Naive thymus-derived CD4-positive, alpha-beta T cell (primary cell): ENCODE results near the gene DRICH1. TPM values are rescaled to one million over a fixed set of nuclear protein-coding genes. Genes with fewer than 3 reads are reported as not detected.

ENCODE experiments used
- ATAC-seq: fragments of 150-1000 bp; cut with Tn5 transposase; 2 replicates; pipeline ENCODE4 v1.10.0; 2021; ENCODE audit warnings: mild to moderate bottlenecking, moderate library complexity
- CTCF ChIA-PET: fragments of 350-600 bp; sonication (Branson Sonifier 250); formaldehyde crosslinking; loops from one replicate; lab custom pipeline; 2021; ENCODE audit warnings: antibody characterized with exemption; lab: Charles Lee
- POLR2A ChIA-PET: fragments of 350-600 bp; sonication (Branson Sonifier 250); formaldehyde crosslinking; loops from one replicate; lab custom pipeline; 2021; ENCODE audit warnings: antibody characterized with exemption, inconsistent platforms; lab: Charles Lee
- DNase-seq, 9 donors: peaks; one replicate each; pipeline versions ENCODE4 v3.0.0 to v3.0.0-alpha.2; 2020 to 2022; ENCODE audit warnings: mixed read lengths in 1 of 9
- H3K27ac ChIP-seq: one replicate; pipeline ENCODE4 v1.7.0; 2013; ENCODE audit warnings: mild to moderate bottlenecking, low read depth, low read length, moderate library complexity
- H3K27me3 ChIP-seq, 2 donors: one replicate each; pipeline ENCODE4 v1.7.0; 2013; ENCODE audit warnings: low read length in 2 of 2, mild to moderate bottlenecking in 2 of 2, moderate library complexity in 2 of 2; ENCODE audit not compliant: control insufficient read depth in 2 of 2, insufficient read depth in 2 of 2
- H3K36me3 ChIP-seq, 3 experiments: 1 replicate in 2 of 3; 2 replicates in 1 of 3; pipeline ENCODE4 v1.7.0; 2013; ENCODE audit warnings: low read length in 3 of 3, mild to moderate bottlenecking in 3 of 3, moderate library complexity in 1 of 3; ENCODE audit not compliant: insufficient read depth in 3 of 3, control insufficient read depth in 2 of 3
- H3K4me1 ChIP-seq, 2 donors: one replicate each; pipeline ENCODE4 v1.7.0; 2013; ENCODE audit warnings: low read length in 2 of 2, mild to moderate bottlenecking in 2 of 2, moderate library complexity in 1 of 2; ENCODE audit not compliant: control insufficient read depth in 2 of 2, insufficient read depth in 2 of 2
- H3K4me3 ChIP-seq: 2 replicates; pipeline ENCODE4 v1.7.0; 2013; ENCODE audit warnings: mild to moderate bottlenecking, low read length
- H3K9me3 ChIP-seq, 3 experiments: 1 replicate in 2 of 3; 2 replicates in 1 of 3; pipeline ENCODE4 v1.7.0; 2013; ENCODE audit warnings: low read length in 3 of 3; ENCODE audit not compliant: control insufficient read depth in 2 of 3
- H3K27ac Mint-ChIP-seq, 9 donors: one replicate each; pipeline ENCODE4 v1.8.0; 2020 to 2022; ENCODE audit warnings: mixed read lengths in 9 of 9, mild to moderate bottlenecking in 8 of 9, moderate library complexity in 5 of 9, inconsistent platforms in 2 of 9
- H3K27me3 Mint-ChIP-seq, 5 donors: one replicate each; pipeline ENCODE4 v1.8.0; 2021 to 2022; ENCODE audit warnings: mixed read lengths in 5 of 5, mild to moderate bottlenecking in 1 of 5
- H3K36me3 Mint-ChIP-seq, 5 donors: one replicate each; pipeline ENCODE4 v1.8.0; 2020 to 2022; ENCODE audit warnings: mixed read lengths in 5 of 5, mild to moderate bottlenecking in 3 of 5, inconsistent platforms in 1 of 5
- H3K4me1 Mint-ChIP-seq, 7 donors: one replicate each; pipeline ENCODE4 v1.8.0; 2020 to 2022; ENCODE audit warnings: mixed read lengths in 7 of 7, mild to moderate bottlenecking in 3 of 7, inconsistent platforms in 1 of 7
- H3K4me3 Mint-ChIP-seq, 10 donors: one replicate each; pipeline ENCODE4 v1.8.0; 2020 to 2022; ENCODE audit warnings: mild to moderate bottlenecking in 10 of 10, mixed read lengths in 10 of 10, moderate library complexity in 6 of 10, inconsistent platforms in 2 of 10
- H3K9me3 Mint-ChIP-seq, 11 donors: one replicate each; pipeline ENCODE4 v1.8.0; 2020 to 2022; ENCODE audit warnings: mixed read lengths in 11 of 11, mild to moderate bottlenecking in 4 of 11, inconsistent platforms in 1 of 11, moderate library complexity in 1 of 11
- intact Hi-C, 2 donors: fragments of 100-400 bp; cut with micrococcal nuclease; formaldehyde crosslinking; loops; one replicate each; pipeline ENCODE4 v1.15.1; 2023
- polyA plus RNA-seq, 2 donors: library from polyadenylated mRNA; unstranded; fragments of 300-500 nt; fragmentation: Illumina TruSeq; gene quantifications; one replicate each; pipeline ENCODE4 v1.2.3, GENCODE V29; 2021
- total RNA-seq, 6 experiments: library from RNA in 5 of 6; stranded (reverse) in 5 of 6; gene quantifications; 1 replicate in 5 of 6; 2 replicates in 1 of 6; pipeline ENCODE4 v1.2.3 and lab custom pipeline; 2021 to 2026

Gene DRICH1
- total and polyA plus RNA-seq, 7 experiments from 2014 or later = 0.58 to 3.7 (median 2.1) TPM; not detected in 2

DNA sequence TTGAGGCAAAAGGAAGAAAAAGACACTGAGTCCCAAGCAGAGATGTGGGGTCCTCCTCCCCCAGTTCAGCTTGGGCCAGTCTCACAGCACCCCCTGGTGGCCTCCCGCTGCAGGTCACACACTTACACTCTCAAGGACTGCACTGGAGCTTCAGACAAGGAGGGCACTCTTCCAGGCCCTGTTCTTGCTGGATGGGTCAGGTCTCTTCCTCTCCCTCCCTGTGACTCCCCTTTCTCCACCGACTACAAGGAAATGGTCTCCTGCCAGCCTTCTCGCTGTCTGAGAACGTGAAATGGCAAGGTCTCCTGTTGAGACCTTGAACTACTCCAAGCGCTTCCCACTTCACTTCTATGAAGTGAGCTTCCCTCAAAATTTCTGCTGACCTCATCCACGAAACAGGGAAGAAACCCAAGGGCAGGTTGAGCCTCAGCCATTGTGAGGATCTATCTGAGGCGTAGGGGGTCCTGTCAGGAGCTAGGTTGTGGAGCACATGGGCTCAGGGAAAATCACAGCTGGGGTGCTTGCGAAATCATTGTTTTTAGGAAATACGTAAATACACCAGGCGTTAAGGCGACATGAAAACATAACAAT, 40.8 kb downstream of the DRICH1 start:
- intact Hi-C loops = no loop called here
- CTCF ChIA-PET = interaction anchor here (0.9 to 1.0 kb wide), 2 partner anchors 205 to 258 kb away, joined by 3 read pairs; no protein-coding TSS in a partner anchor

DNA sequence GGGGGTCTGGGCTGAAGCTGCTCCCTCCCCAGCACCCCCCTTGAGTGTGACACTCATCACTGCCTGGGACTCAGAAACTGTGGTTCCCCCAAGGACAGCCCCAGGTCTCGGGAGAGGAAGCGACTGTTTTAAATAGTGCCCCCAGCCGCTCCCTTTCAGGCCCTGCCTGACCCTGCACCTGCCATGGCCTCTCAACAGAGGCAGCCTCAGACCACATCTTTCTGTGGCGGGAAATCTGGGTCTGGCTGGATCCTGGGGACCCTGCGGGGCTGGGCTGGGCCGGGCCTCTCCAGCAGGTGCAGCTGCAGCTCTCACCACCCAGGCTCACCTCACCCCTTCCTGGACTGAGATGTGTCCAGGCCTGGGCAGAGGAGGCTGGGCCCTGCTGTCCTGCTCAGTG, 48.3 kb downstream of the DRICH1 start:
- H3K4me1 Mint-ChIP-seq = peaks cover 0 to 5% (median 0%) of the 10 kb centered on the region in 7 donors
- no peak overlapping the region for H3K27ac Mint-ChIP-seq
- H3K36me3 Mint-ChIP-seq = no peaks in the 10 kb centered on the region
- no peaks in the 10 kb centered on the region for H3K27me3 ChIP-seq
- H3K27me3 Mint-ChIP-seq = peaks cover 0 to 16% (median 11%) of the 10 kb centered on the region in 5 donors
- no peak overlapping the region for H3K4me3 ChIP-seq
- H3K27ac ChIP-seq = no peak overlapping the region
- DNase-seq (no peak), ATAC-seq (no peak)
- H3K4me3 Mint-ChIP-seq = no peak overlapping the region
- CTCF ChIA-PET = interaction anchor here (0.6 kb wide), 1 partner anchor 315 kb away, joined by 3 read pairs; no protein-coding TSS in a partner anchor
- H3K9me3 Mint-ChIP-seq = peaks cover 0 to under 1% (median 0%) of the 10 kb centered on the region in 11 donors
- intact Hi-C loops = no loop called here
- no peaks in the 10 kb centered on the region for H3K36me3 ChIP-seq
- POLR2A ChIA-PET = no interaction called here
- H3K9me3 ChIP-seq = no peaks in the 10 kb centered on the region
- H3K4me1 ChIP-seq = no peaks in the 10 kb centered on the region

More for the DNA sequence above, 40.8 kb downstream of the DRICH1 start:
- H3K27me3 Mint-ChIP-seq = peaks cover 0 to 2% (median 0%) of the 10 kb centered on the region in 5 donors
- Histone ChIP-seq H3K36me3 (no peaks in the 10 kb centered on the region), H3K9me3 (no peaks in the 10 kb centered on the region), H3K4me3 (no peak overlapping the region), H3K27ac (no peak overlapping the region), H3K4me1 (no peaks in the 10 kb centered on the region), H3K27me3 (no peaks in the 10 kb centered on the region)
- ATAC-seq = peak; percentile 76
- DNase-seq = peak in 8 of 9 donors; percentile 26 to 55 (median 44)
- H3K9me3 Mint-ChIP-seq = peaks cover 0 to 12% (median 0%) of the 10 kb centered on the region in 11 donors
- H3K27ac Mint-ChIP-seq = peak overlapping the region in 1 of 9 donors; percentile 10
- peaks cover 0 to 7% (median 0%) of the 10 kb centered on the region in 7 donors for H3K4me1 Mint-ChIP-seq
- H3K4me3 Mint-ChIP-seq = no peak overlapping the region
- POLR2A ChIA-PET = no interaction called here
- peaks cover 0 to 10% (median 5%) of the 10 kb centered on the region in 5 donors for H3K36me3 Mint-ChIP-seq

DNA sequence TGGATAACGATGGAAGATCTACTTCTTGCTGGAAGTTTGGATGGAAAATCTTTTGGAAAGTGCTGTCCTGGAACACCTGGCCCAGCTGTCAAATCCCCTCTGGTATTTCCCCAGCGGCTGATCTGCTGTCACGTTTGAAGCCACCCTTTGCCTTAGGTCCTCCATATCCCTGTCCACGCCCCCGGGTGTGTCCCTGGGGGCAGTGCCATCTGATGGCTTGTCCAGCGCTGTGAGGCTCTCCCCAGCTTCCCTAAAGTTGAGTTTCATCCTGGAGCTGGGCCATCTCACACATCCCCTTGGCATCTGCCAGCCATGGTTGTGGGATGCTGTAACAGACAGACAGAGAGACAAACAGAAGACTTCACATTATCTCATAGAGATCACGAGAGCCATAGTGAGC, 49.0 kb downstream of the DRICH1 start:
- H3K9me3 ChIP-seq = no peaks in the 10 kb centered on the region
- H3K36me3 Mint-ChIP-seq = no peaks in the 10 kb centered on the region
- H3K27me3 ChIP-seq = no peaks in the 10 kb centered on the region
- ChIA-PET POLR2A (no interaction called here), CTCF (no interaction called here)
- no peak overlapping the region for H3K27ac ChIP-seq
- intact Hi-C loops = no loop called here
- no peak overlapping the region for H3K4me3 Mint-ChIP-seq
- H3K27ac Mint-ChIP-seq = no peak overlapping the region
- peaks cover 0 to 5% (median 0%) of the 10 kb centered on the region in 7 donors for H3K4me1 Mint-ChIP-seq
- peaks cover 0 to 23% (median 14%) of the 10 kb centered on the region in 5 donors for H3K27me3 Mint-ChIP-seq
- DNase-seq = no peak
- peaks cover 0 to 2% (median 0%) of the 10 kb centered on the region in 11 donors for H3K9me3 Mint-ChIP-seq
- no peak overlapping the region for H3K4me3 ChIP-seq
- no peak for ATAC-seq
- no peaks in the 10 kb centered on the region for H3K4me1 ChIP-seq
- H3K36me3 ChIP-seq = no peaks in the 10 kb centered on the region

DNA sequence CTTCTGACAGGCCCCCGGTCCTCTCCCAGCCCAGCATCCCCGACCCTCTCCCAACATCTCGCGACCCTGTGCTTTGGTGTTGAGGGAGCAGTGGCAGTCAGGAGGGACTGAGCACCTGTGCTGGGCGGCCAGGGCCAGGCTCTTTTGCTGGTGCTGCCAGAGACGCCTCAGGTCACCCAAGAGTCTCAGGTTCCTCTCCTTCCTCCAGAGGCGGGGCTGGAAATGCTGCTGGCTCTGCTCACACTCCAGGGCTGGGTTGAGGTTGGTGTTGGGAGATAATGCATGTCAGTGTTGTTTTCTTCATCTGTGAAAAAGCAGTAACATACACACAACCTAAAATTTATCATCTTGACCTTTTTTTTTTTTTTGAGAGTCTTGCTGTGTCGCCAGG, 50.9 kb downstream of the DRICH1 start:
- Histone ChIP-seq H3K9me3 (no peaks in the 10 kb centered on the region), H3K36me3 (no peaks in the 10 kb centered on the region), H3K4me1 (no peaks in the 10 kb centered on the region), H3K27ac (no peak overlapping the region), H3K27me3 (no peaks in the 10 kb centered on the region), H3K4me3 (no peak overlapping the region)
- H3K4me1 Mint-ChIP-seq = peaks cover 0 to 5% (median 0%) of the 10 kb centered on the region in 7 donors
- ATAC-seq (no peak), DNase-seq (no peak)
- no peak overlapping the region for H3K27ac Mint-ChIP-seq
- POLR2A ChIA-PET = no interaction called here
- peaks cover 0 to 3% (median 0%) of the 10 kb centered on the region in 11 donors for H3K9me3 Mint-ChIP-seq
- no peaks in the 10 kb centered on the region for H3K36me3 Mint-ChIP-seq
- H3K27me3 Mint-ChIP-seq = peaks cover 7 to 35% (median 26%) of the 10 kb centered on the region in 5 donors
- intact Hi-C loops = no loop called here
- no peak overlapping the region for H3K4me3 Mint-ChIP-seq
- CTCF ChIA-PET = no interaction called here

DNA sequence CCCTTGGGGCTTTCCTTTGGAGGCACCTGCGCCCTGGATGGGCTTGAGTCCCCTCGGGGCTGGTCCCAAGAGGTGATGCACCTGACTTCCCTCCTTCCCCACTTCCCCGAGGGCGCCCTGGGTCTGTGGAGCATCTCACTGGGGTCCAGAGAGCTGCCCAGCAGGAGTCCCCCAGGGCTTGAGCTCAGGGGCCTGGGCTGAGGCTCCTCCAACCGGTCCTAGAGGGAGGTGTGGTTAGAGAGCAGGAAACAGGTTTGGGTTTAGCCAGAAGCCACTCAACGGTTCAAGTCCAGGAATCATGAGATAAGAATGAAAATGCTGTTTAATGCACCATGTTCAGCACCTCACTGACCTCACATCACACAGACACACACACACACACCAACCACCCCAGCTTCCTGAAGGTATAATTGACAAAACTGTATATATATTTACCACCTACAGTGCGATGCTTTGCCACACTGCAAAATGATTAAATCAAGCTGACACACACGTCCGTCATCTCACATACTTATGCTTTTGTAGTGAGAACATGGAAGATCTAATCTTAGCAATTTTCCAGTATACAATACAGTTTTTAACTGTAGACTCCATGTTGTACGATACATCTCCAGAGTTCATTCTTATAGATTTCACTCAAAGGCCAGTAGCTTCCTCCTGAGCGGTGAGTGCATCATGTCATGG, 51.4 kb downstream of the DRICH1 start:
- Histone ChIP-seq H3K27ac (no peak overlapping the region), H3K27me3 (no peaks in the 10 kb centered on the region), H3K36me3 (no peaks in the 10 kb centered on the region), H3K4me3 (no peak overlapping the region), H3K9me3 (no peaks in the 10 kb centered on the region), H3K4me1 (no peaks in the 10 kb centered on the region)
- Mint-ChIP-seq H3K4me1 (peaks cover 0 to 5% (median 0%) of the 10 kb centered on the region in 7 donors), H3K4me3 (no peak overlapping the region), H3K27me3 (peaks cover 11 to 40% (median 31%) of the 10 kb centered on the region in 5 donors), H3K36me3 (no peaks in the 10 kb centered on the region), H3K27ac (no peak overlapping the region), H3K9me3 (peaks cover 0 to 3% (median 0%) of the 10 kb centered on the region in 11 donors)
- intact Hi-C loops = no loop called here
- ChIA-PET CTCF (no interaction called here), POLR2A (no interaction called here)
- DNase-seq (no peak), ATAC-seq (no peak)

DNA sequence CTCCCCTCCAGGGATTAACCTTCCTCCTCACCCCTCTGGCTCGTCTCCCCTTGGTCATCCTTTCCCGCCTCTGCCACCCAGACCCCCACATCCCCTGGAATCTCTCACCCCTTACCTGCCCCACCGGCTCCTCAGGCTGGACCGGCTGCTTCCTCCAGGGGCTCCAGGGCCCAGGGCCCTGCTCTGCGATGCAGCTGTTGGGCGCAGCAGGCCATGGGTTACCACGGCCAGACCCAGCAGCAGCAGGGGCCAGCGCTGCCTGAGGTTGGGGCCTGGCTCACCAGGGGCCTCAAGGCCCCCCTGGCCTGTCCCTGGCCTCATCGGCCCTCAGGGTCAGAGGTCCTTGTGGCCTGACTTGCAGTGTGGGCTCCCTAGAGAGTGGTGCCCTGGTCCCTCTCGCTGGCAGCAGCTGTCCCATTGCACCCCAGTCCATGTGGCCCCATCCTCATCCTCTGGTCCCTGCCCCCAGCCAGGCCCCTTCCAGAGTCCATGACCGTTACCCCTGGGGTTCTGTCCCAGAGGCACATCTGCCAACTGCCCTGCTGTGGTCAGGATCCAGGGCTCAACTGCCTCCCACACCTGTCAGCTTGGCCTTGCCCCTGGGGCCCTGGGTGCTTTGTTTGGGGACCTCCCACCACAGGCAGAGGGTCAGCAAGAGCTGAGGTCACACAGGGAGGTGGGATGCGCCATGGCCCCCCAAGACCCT, 52.1 kb downstream of the DRICH1 start, which contains the start of gene IGLL1:
Gene IGLL1, minus strand, starts transcription at position 421 of the 706 bp plus-strand sequence. Its CDS starts 100 bp downstream, at position 321.
- ChIA-PET CTCF (no interaction called here), POLR2A (no interaction called here)
- H3K27ac Mint-ChIP-seq = no peak within 1 kb of the TSS
- Histone ChIP-seq H3K9me3 (no peaks in the 10 kb centered on the region), H3K4me1 (no peaks in the 10 kb centered on the region), H3K27me3 (no peaks in the 10 kb centered on the region), H3K4me3 (no peak within 1 kb of the TSS), H3K36me3 (no peaks in the 10 kb centered on the region), H3K27ac (no peak within 1 kb of the TSS)
- DNase-seq = no peak
- no peaks in the 10 kb centered on the region for H3K36me3 Mint-ChIP-seq
- intact Hi-C loops = no loop called here
- peaks cover 17 to 44% (median 35%) of the 10 kb centered on the region in 5 donors for H3K27me3 Mint-ChIP-seq
- peaks cover 0 to 3% (median 0%) of the 10 kb centered on the region in 11 donors for H3K9me3 Mint-ChIP-seq
- H3K4me3 Mint-ChIP-seq = no peak within 1 kb of the TSS
- no peak for ATAC-seq
- peaks cover 0 to 5% (median 0%) of the 10 kb centered on the region in 7 donors for H3K4me1 Mint-ChIP-seq
